ENCODE measurements around the gene AFTPH.
"Not testable (repeated sequence)": the region's sequence is repeated elsewhere in the genome, so short reads cannot be mapped to it uniquely, and the experiment has no call there.

DNA sequence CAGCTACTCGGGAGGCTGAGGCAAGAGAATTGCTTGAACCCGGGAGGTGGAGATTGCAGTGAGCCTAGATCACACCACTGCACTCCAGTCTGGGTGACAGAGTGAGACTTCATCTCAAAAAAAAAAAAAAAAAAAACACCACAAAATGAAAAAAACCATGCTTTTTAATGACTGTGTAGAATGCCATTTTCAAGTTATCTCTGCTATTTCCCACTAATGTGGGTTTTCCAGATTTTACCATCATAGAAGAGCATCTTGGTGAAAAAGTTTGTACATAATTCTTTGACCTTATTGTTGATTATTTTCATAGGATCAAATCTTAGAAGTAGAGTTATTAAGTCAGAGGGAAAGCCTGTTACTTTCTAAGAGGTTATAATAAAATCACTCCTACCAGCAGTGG, 6.8 kb downstream of the AFTPH start:
- not testable (repeated sequence) for TF ChIP-seq POLR2A (IDR thresholded peaks at IDR 0.05)
- TF ChIP-seq, protein P1, sequence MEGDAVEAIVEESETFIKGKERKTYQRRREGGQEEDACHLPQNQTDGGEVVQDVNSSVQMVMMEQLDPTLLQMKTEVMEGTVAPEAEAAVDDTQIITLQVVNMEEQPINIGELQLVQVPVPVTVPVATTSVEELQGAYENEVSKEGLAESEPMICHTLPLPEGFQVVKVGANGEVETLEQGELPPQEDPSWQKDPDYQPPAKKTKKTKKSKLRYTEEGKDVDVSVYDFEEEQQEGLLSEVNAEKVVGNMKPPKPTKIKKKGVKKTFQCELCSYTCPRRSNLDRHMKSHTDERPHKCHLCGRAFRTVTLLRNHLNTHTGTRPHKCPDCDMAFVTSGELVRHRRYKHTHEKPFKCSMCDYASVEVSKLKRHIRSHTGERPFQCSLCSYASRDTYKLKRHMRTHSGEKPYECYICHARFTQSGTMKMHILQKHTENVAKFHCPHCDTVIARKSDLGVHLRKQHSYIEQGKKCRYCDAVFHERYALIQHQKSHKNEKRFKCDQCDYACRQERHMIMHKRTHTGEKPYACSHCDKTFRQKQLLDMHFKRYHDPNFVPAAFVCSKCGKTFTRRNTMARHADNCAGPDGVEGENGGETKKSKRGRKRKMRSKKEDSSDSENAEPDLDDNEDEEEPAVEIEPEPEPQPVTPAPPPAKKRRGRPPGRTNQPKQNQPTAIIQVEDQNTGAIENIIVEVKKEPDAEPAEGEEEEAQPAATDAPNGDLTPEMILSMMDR (IDR thresholded peaks at IDR 0.05) = not testable (repeated sequence)

Measured in esophagus squamous epithelium (tissue), 4 donors.